ENCODE results near the gene DALRD3.

Gene DALRD3

GRCh38 chr3:48989126-48989795, 29.1 kb downstream of the DALRD3 start:
- Mint-ChIP-seq H3K9me3 (no peaks in the 10 kb centered on the region), H3K27me3 (no peaks in the 10 kb centered on the region), H3K4me1 (peaks cover 24% of the 10 kb centered on the region), H3K36me3 (no peaks in the 10 kb centered on the region), H3K4me3 (peak overlapping the region; percentile 93), H3K27ac (peak overlapping the region; percentile 89)
- ATAC-seq (ENCODE audit: low read depth) (no peak), DNase-seq (ENCODE audit: low spot score in 2 of 2) (no peak)

- Mint-ChIP-seq H3K36me3 (peaks cover 1% of the 10 kb centered on the region), H3K4me3 (no peak overlapping the region), H3K27me3 (no peaks in the 10 kb centered on the region), H3K27ac (peak overlapping the region; percentile 40), H3K4me1 (peaks cover 16% of the 10 kb centered on the region), H3K9me3 (no peaks in the 10 kb centered on the region)
- DNase-seq (ENCODE audit: low spot score in 2 of 2) (no peak), ATAC-seq (ENCODE audit: low read depth) (no peak)
These were observed 32.5 kb downstream of the DALRD3 start for GRCh38 chr3:48985831-48986376.

- Mint-ChIP-seq H3K4me3 (no peak overlapping the region), H3K4me1 (peaks cover 11% of the 10 kb centered on the region), H3K9me3 (no peaks in the 10 kb centered on the region), H3K27ac (no peak overlapping the region), H3K27me3 (no peaks in the 10 kb centered on the region), H3K36me3 (peaks cover 6% of the 10 kb centered on the region)
- DNase-seq (ENCODE audit: low spot score in 2 of 2) (no peak), ATAC-seq (ENCODE audit: low read depth) (no peak)
These were observed 33.7 kb downstream of the DALRD3 start for GRCh38 chr3:48984663-48985062.

- DNase-seq (ENCODE audit: low spot score in 2 of 2) (no peak), ATAC-seq (ENCODE audit: low read depth) (no peak)
- Mint-ChIP-seq H3K9me3 (no peaks in the 10 kb centered on the region), H3K36me3 (peaks cover 12% of the 10 kb centered on the region), H3K27ac (peak overlapping the region; percentile 24), H3K4me1 (peaks cover 3% of the 10 kb centered on the region), H3K4me3 (no peak overlapping the region), H3K27me3 (no peaks in the 10 kb centered on the region)
These were observed 35.3 kb downstream of the DALRD3 start for GRCh38 chr3:48983096-48983495.

GRCh38 chr3:48982686-48983085, 35.7 kb downstream of the DALRD3 start:
- Mint-ChIP-seq H3K27ac (no peak overlapping the region), H3K27me3 (no peaks in the 10 kb centered on the region), H3K36me3 (peaks cover 14% of the 10 kb centered on the region), H3K4me1 (no peaks in the 10 kb centered on the region), H3K9me3 (no peaks in the 10 kb centered on the region), H3K4me3 (no peak overlapping the region)
- ATAC-seq (ENCODE audit: low read depth) (no peak), DNase-seq (ENCODE audit: low spot score in 2 of 2) (no peak)

- H3K9me3 Mint-ChIP-seq, result no peaks in the 10 kb centered on the region
- peaks cover 14% of the 10 kb centered on the region for H3K36me3 Mint-ChIP-seq
- no peaks in the 10 kb centered on the region for H3K4me1 Mint-ChIP-seq
- H3K4me3 Mint-ChIP-seq, result no peak overlapping the region
- DNase-seq (ENCODE audit: low spot score in 2 of 2) (no peak), ATAC-seq (ENCODE audit: low read depth) (no peak)
- no peak overlapping the region for H3K27ac Mint-ChIP-seq
- no peaks in the 10 kb centered on the region for H3K27me3 Mint-ChIP-seq
These were observed 36.4 kb downstream of the DALRD3 start for GRCh38 chr3:48982016-48982415.

GRCh38 chr3:48980295-48980694, 38.1 kb downstream of the DALRD3 start:
- Mint-ChIP-seq H3K4me1 (no peaks in the 10 kb centered on the region), H3K27me3 (no peaks in the 10 kb centered on the region), H3K4me3 (no peak overlapping the region), H3K36me3 (peaks cover 16% of the 10 kb centered on the region), H3K9me3 (no peaks in the 10 kb centered on the region), H3K27ac (no peak overlapping the region)
- DNase-seq (ENCODE audit: low spot score in 2 of 2) (no peak), ATAC-seq (ENCODE audit: low read depth) (no peak)

GRCh38 chr3:48979451-48979850, 38.9 kb downstream of the DALRD3 start:
- ATAC-seq (ENCODE audit: low read depth) (no peak), DNase-seq (ENCODE audit: low spot score in 2 of 2) (no peak)
- Mint-ChIP-seq H3K4me3 (no peak overlapping the region), H3K9me3 (no peaks in the 10 kb centered on the region), H3K27me3 (no peaks in the 10 kb centered on the region), H3K27ac (no peak overlapping the region), H3K4me1 (no peaks in the 10 kb centered on the region), H3K36me3 (peaks cover 21% of the 10 kb centered on the region)

GRCh38 chr3:48974076-48974864, 44.1 kb downstream of the DALRD3 start:
- no peak for DNase-seq (ENCODE audit: low spot score in 2 of 2)
- no peak overlapping the region for H3K27ac Mint-ChIP-seq
- ATAC-seq (ENCODE audit: low read depth), result no peak
- no peak overlapping the region for H3K4me3 Mint-ChIP-seq
- peaks cover 28% of the 10 kb centered on the region for H3K36me3 Mint-ChIP-seq
- H3K27me3 Mint-ChIP-seq, result no peaks in the 10 kb centered on the region
- no peaks in the 10 kb centered on the region for H3K9me3 Mint-ChIP-seq
- H3K4me1 Mint-ChIP-seq, result no peaks in the 10 kb centered on the region

- no peaks in the 10 kb centered on the region for H3K27me3 Mint-ChIP-seq
- no peak overlapping the region for H3K27ac Mint-ChIP-seq
- H3K9me3 Mint-ChIP-seq, result no peaks in the 10 kb centered on the region
- DNase-seq (ENCODE audit: low spot score in 2 of 2) (no peak), ATAC-seq (ENCODE audit: low read depth) (no peak)
- no peaks in the 10 kb centered on the region for H3K4me1 Mint-ChIP-seq
- H3K36me3 Mint-ChIP-seq, result peaks cover 26% of the 10 kb centered on the region
- no peak overlapping the region for H3K4me3 Mint-ChIP-seq
These were observed 47.8 kb downstream of the DALRD3 start for GRCh38 chr3:48970586-48970985.

- Mint-ChIP-seq H3K9me3 (no peaks in the 10 kb centered on the region), H3K4me3 (no peak overlapping the region), H3K27me3 (no peaks in the 10 kb centered on the region), H3K4me1 (peaks cover 2% of the 10 kb centered on the region), H3K36me3 (peaks cover 32% of the 10 kb centered on the region), H3K27ac (no peak overlapping the region)
- ATAC-seq (ENCODE audit: low read depth) (no peak), DNase-seq (ENCODE audit: low spot score in 2 of 2) (no peak)
These were observed 51.5 kb downstream of the DALRD3 start for GRCh38 chr3:48966876-48967361.

GRCh38 chr3:48966367-48966766, 52.0 kb downstream of the DALRD3 start:
- Mint-ChIP-seq H3K4me3 (no peak overlapping the region), H3K27me3 (no peaks in the 10 kb centered on the region), H3K36me3 (peaks cover 30% of the 10 kb centered on the region), H3K27ac (no peak overlapping the region), H3K4me1 (peaks cover 2% of the 10 kb centered on the region), H3K9me3 (no peaks in the 10 kb centered on the region)
- ATAC-seq (ENCODE audit: low read depth) (no peak), DNase-seq (ENCODE audit: low spot score in 2 of 2) (no peak)
